HG03521 (cell line): ENCODE data around the gene EML5.
A peak's percentile ranks its signal among the peaks of the same experiment; 100 is the strongest.
"Not testable (repeated sequence)": the region's sequence is repeated elsewhere in the genome, so short reads cannot be mapped to it uniquely, and the experiment has no call there.

ENCODE experiments used
- ATAC-seq: cut with Tn5 transposase; IDR thresholded peaks from one replicate; pipeline ENCODE4 v1.9.1; 2021; ENCODE audit warnings: mild to moderate bottlenecking, moderate library complexity; ENCODE audit not compliant: unreplicated experiment

Gene EML5

GRCh38 chr14:88804035-88804434, 11.3 kb upstream of the EML5 start:
- ATAC-seq: no peak

- no peak for ATAC-seq
Measured at GRCh38 chr14:88802596-88802995, 9.8 kb upstream of the EML5 start.

- ATAC-seq: no peak
Measured at GRCh38 chr14:88799522-88799921, 6.8 kb upstream of the EML5 start.

GRCh38 chr14:88798156-88798555, 5.4 kb upstream of the EML5 start:
- ATAC-seq: no peak

GRCh38 chr14:88793259-88793625, 489 bp upstream of the EML5 start:
- no peak for ATAC-seq

GRCh38 chr14:88791629-88792472, 902 bp downstream of the EML5 start:
- ATAC-seq: peak; percentile 4

- no peak for ATAC-seq
Measured at GRCh38 chr14:88791252-88791621, 1.5 kb downstream of the EML5 start.

- no peak for ATAC-seq
Measured at GRCh38 chr14:88790501-88791251, 2.1 kb downstream of the EML5 start.

GRCh38 chr14:88789573-88789972, 3.2 kb downstream of the EML5 start:
- ATAC-seq: not testable (repeated sequence)

- no peak for ATAC-seq
Measured at GRCh38 chr14:88786715-88787114, 6.0 kb downstream of the EML5 start.

- no peak for ATAC-seq
Measured at GRCh38 chr14:88785911-88786310, 6.8 kb downstream of the EML5 start.

- no peak for ATAC-seq
Measured at GRCh38 chr14:88775532-88775931, 17.2 kb downstream of the EML5 start.

- no peak for ATAC-seq
Measured at GRCh38 chr14:88770736-88771135, 22.0 kb downstream of the EML5 start.

- no peak for ATAC-seq
Measured at GRCh38 chr14:88765130-88765529, 27.6 kb downstream of the EML5 start.

GRCh38 chr14:88753873-88754272, 38.9 kb downstream of the EML5 start:
- no peak for ATAC-seq

GRCh38 chr14:88750945-88751344, 41.8 kb downstream of the EML5 start:
- ATAC-seq: no peak

- ATAC-seq: no peak
Measured at GRCh38 chr14:88750413-88750812, 42.3 kb downstream of the EML5 start.

GRCh38 chr14:88749139-88749538, 43.6 kb downstream of the EML5 start:
- no peak for ATAC-seq

- ATAC-seq: no peak
Measured at GRCh38 chr14:88748288-88748687, 44.5 kb downstream of the EML5 start.

GRCh38 chr14:88746052-88746451, 46.7 kb downstream of the EML5 start:
- no peak for ATAC-seq

GRCh38 chr14:88737245-88737644, 55.5 kb downstream of the EML5 start:
- no peak for ATAC-seq

GRCh38 chr14:88733121-88733520, 59.6 kb downstream of the EML5 start:
- ATAC-seq: no peak
